OCI-LY3 (cell line): ENCODE results near the gene MYH9.
"Not testable (repeated sequence)": the region's sequence is repeated elsewhere in the genome, so short reads cannot be mapped to it uniquely, and the experiment has no call there.

ENCODE experiments used
- H2AFZ ChIP-seq: fragments of 200-600, 300-600 bp; shearing (Covaris generic); 2 replicates; pipeline ENCODE4 v1.6.0; 2014; ENCODE audit warnings: antibody characterized with exemption, low read depth, low read length
- H3K27ac ChIP-seq: fragments of 200-600, 300-600 bp; sonication (generic); 2 replicates; pipeline ENCODE4 v1.5.1; 2014; ENCODE audit warnings: mild to moderate bottlenecking, low read length, moderate library complexity, mixed read lengths
- H3K27me3 ChIP-seq: fragments of 200-600, 300-600 bp; sonication (generic); 2 replicates; pipeline ENCODE4 v1.6.1; 2014; ENCODE audit warnings: low read depth, low read length, mixed read lengths
- H3K36me3 ChIP-seq: fragments of 200-600, 300-600 bp; sonication (generic); replicated peaks from 2 replicates; pipeline ENCODE3; 2014; ENCODE audit warnings: low read depth, low read length, mixed read lengths
- H3K4me1 ChIP-seq: fragments of 300-600, 200-600 bp; sonication (generic); 2 replicates; pipeline ENCODE4 v1.6.1; 2014; ENCODE audit warnings: low read length, mixed read lengths
- H3K4me2 ChIP-seq: fragments of 200-600, 300-600 bp; sonication (generic); 2 replicates; pipeline ENCODE4 v1.6.1; 2014; ENCODE audit warnings: low read length, mixed read lengths
- H3K4me3 ChIP-seq: fragments of 300-600, 200-600 bp; sonication (generic); 2 replicates; pipeline ENCODE4 v1.5.1; 2014; ENCODE audit warnings: antibody characterized with exemption, mild to moderate bottlenecking, low read length, moderate library complexity
- H3K79me2 ChIP-seq: fragments of 300-600, 200-600 bp; shearing (Covaris generic); 2 replicates; pipeline ENCODE4 v1.6.1; 2014; ENCODE audit warnings: mild to moderate bottlenecking, low read length, mixed read lengths
- H3K9ac ChIP-seq: fragments of 300-600, 200-600 bp; shearing (Covaris generic); 2 replicates; pipeline ENCODE4 v1.6.0; 2014; ENCODE audit warnings: mild to moderate bottlenecking, low read length, moderate library complexity
- H3K9me3 ChIP-seq: fragments of 200-600, 300-600 bp; shearing (Covaris generic); 2 replicates; pipeline ENCODE4 v1.6.1; 2014; ENCODE audit warnings: low read length, mixed read lengths; ENCODE audit not compliant: insufficient read depth
- H4K20me1 ChIP-seq: fragments of 200-600, 300-600 bp; sonication (generic); 2 replicates; pipeline ENCODE4 v1.6.1; 2016; ENCODE audit warnings: low read length, mixed read lengths; ENCODE audit not compliant: insufficient read depth
- EZH2phosphoT487 ChIP-seq: fragments of 200-600 bp; shearing (Covaris generic); IDR thresholded peaks from 2 replicates; pipeline ENCODE4 v1.6.1; 2018; ENCODE audit warnings: antibody characterized with exemption, mixed run types, low read depth
- TF ChIP-seq, protein P1 (sequence below): fragments of 200-600, 300-600 bp; sonication (generic); IDR thresholded peaks from 2 replicates; pipeline ENCODE4 v1.5.1; 2014; ENCODE audit warnings: antibody characterized with exemption, low read length, low read depth

The MYH9 gene

DNA sequence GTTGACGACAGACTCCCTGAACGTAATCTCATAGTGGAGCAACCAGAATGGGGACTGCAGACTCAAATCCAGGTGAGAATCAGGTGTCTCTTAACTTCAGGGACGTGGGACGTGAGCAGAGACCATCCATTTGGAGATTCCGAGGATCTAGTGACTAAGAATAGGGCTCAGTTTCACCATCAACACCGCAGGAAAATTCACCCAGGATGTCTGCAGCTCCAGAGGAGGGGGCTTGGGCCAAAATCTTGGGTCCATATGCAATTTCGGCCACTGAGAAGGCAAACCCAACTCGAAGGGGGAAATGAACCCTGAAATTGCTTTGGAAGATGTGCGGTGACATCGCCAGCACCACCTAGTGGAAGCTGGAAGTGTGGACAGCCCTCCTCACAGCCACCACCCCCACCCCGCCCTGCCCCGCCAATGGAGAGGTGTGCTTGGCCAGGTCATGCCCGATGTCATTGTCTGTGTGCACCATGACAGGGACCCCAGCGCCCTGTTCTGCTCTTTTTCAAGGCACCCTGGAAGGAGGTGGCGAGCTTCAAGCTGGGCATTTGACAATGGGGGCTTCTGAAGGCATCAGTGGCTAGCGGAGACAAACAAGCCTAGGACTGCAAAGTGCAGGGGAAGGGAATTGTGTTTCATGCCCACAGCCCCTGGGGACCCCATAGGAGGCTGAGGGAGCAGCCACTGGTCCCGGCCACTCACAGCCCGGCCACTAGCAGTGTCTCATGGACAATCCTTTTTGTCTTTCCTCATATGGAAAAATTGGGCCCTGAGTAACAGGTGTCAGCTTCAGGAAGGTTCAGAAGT, 110.1 kb downstream of the MYH9 start:
- peaks cover 9% of the 10 kb centered on the region for H3K4me1 ChIP-seq
- no peak for TF ChIP-seq EZH2phosphoT487
- TF ChIP-seq, protein P1, sequence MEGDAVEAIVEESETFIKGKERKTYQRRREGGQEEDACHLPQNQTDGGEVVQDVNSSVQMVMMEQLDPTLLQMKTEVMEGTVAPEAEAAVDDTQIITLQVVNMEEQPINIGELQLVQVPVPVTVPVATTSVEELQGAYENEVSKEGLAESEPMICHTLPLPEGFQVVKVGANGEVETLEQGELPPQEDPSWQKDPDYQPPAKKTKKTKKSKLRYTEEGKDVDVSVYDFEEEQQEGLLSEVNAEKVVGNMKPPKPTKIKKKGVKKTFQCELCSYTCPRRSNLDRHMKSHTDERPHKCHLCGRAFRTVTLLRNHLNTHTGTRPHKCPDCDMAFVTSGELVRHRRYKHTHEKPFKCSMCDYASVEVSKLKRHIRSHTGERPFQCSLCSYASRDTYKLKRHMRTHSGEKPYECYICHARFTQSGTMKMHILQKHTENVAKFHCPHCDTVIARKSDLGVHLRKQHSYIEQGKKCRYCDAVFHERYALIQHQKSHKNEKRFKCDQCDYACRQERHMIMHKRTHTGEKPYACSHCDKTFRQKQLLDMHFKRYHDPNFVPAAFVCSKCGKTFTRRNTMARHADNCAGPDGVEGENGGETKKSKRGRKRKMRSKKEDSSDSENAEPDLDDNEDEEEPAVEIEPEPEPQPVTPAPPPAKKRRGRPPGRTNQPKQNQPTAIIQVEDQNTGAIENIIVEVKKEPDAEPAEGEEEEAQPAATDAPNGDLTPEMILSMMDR, result peak; percentile 77
- H3K9ac ChIP-seq, result no peak overlapping the region
- H3K27ac ChIP-seq, result peak overlapping the region; percentile 14; the same call in 1 of the 2 replicates
- peaks cover 39% of the 10 kb centered on the region for H3K36me3 ChIP-seq
- peak overlapping the region; percentile 19 for H3K4me2 ChIP-seq
- H3K79me2 ChIP-seq, result no peaks in the 10 kb centered on the region
- H4K20me1 ChIP-seq, result peaks cover 5% of the 10 kb centered on the region; the same call in 1 of the 2 replicates
- no peaks in the 10 kb centered on the region for H3K9me3 ChIP-seq
- no peak overlapping the region for H3K4me3 ChIP-seq
- H2AFZ ChIP-seq, result no peak overlapping the region
- H3K27me3 ChIP-seq, result no peaks in the 10 kb centered on the region

DNA sequence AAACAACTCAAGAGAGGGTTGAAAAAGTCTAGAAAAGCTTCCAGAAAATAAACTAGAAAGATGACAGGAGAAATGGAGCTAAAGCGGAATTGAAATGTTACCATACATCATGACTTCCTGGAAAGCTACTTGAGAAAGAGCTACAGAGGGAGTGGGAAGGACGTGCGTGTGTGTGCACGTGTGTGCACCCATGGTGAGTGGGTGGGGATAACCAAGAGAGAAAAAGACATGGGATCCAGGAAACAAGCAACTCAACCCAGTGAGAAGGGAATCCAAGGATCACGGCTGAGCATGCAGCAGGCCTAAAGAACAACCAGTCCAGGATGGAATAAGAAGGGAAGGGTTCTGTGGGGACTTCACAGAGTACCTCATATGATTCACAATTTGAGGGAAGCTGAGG, 113.2 kb downstream of the MYH9 start:
- Histone ChIP-seq H3K36me3 (peaks cover 19% of the 10 kb centered on the region), H3K4me1 (peaks cover 9% of the 10 kb centered on the region)
- TF ChIP-seq, protein P1, result no peak
- no peak for TF ChIP-seq EZH2phosphoT487

DNA sequence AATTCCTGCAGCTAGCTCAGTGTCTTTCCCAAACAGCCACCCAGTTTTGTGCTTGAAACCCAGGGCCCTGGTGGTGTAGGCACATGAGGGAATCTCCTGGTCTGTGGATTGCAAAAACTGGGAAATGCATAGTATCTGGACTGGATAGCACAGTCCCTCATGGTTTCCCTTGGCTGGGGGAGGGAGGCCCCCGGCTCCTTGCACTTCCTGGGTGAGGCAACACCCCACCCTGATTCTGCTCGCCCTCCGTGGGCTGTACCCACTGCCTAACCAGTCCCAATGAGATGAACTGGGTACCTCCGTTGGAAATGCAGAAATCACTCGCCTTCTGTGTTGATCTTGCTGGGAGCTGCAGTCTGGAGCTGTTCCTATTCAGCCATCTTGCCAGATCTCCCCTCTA, 115.8 kb downstream of the MYH9 start:
- H3K79me2 ChIP-seq, H3K4me2 ChIP-seq, H3K9ac ChIP-seq, H3K27ac ChIP-seq, H3K9me3 ChIP-seq, H3K27me3 ChIP-seq, H3K4me3 ChIP-seq, H2AFZ ChIP-seq, H3K4me1 ChIP-seq: not testable (repeated sequence)
- H4K20me1 ChIP-seq, result peaks cover 21% of the 10 kb centered on the region
- H3K36me3 ChIP-seq, result peaks cover 27% of the 10 kb centered on the region

More for the DNA sequence above, 113.2 kb downstream of the MYH9 start:
- Histone ChIP-seq H3K27ac (no peak overlapping the region), H3K4me2 (no peak overlapping the region), H3K79me2 (no peaks in the 10 kb centered on the region), H3K9ac (no peak overlapping the region), H3K9me3 (no peaks in the 10 kb centered on the region), H2AFZ (no peak overlapping the region), H4K20me1 (peaks cover 5% of the 10 kb centered on the region), H3K4me3 (no peak overlapping the region), H3K27me3 (no peaks in the 10 kb centered on the region)

DNA sequence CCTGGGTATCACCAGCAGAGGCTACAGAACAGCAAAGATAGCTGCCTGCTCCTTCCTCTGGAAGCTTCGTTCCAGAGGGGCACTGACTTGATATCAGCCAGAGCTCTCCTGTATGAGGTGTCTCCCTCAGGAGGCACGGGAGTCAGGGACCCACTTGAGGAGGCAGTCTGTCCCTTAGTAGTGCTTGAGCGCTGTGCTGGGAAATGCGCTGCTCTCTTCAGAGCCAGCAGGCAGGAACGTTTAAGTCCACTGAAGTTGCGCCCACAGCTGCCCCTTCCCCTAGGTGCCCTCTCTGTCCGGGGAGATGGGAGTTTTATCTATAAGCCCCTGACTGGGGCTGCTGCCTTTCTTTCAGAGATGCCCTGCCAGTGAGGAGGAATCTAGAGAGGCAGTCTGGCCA, 116.5 kb downstream of the MYH9 start:
- H3K4me3 ChIP-seq, H3K79me2 ChIP-seq, H3K9ac ChIP-seq, H3K27me3 ChIP-seq, H3K27ac ChIP-seq, H3K4me2 ChIP-seq, H3K9me3 ChIP-seq, H3K4me1 ChIP-seq, H2AFZ ChIP-seq: not testable (repeated sequence)
- Histone ChIP-seq H4K20me1 (peaks cover 28% of the 10 kb centered on the region), H3K36me3 (peaks cover 31% of the 10 kb centered on the region)

DNA sequence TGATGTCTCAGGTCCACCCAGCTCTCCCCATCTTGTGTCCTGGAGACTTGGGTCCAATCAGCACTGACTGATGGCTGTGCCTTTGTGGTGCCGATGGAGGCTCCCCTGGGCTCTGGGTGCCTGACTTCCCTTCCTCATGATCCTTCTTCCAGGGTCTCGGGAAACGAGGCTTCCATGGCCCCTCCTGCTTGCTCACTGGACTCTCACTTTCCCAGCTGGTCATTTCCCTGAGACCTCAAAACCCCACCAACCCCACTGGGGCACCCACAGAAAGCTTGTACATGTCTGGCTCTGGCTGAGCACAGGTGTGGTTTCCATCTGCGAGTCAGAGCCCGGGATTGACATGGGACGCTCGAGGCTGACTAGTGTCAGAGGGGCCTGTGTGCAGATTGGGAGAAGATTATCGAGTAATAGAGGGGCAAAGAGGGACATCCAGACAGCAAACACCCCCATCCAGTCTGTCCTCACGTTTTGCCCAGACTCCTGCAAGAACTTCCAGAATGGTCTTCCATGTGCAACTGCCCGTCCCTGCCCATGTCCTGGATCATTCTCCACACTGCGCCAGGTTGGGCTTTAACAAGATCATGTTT, 119.8 kb downstream of the MYH9 start:
- Histone ChIP-seq H3K79me2 (peaks cover 14% of the 10 kb centered on the region; the same call in 1 of the 2 replicates), H4K20me1 (peaks cover 53% of the 10 kb centered on the region), H3K4me3 (no peak overlapping the region), H3K27ac (no peak overlapping the region), H3K27me3 (no peaks in the 10 kb centered on the region), H3K9ac (no peak overlapping the region), H3K4me1 (no peaks in the 10 kb centered on the region), H3K4me2 (no peak overlapping the region), H3K36me3 (peaks cover 43% of the 10 kb centered on the region), H2AFZ (no peak overlapping the region), H3K9me3 (no peaks in the 10 kb centered on the region)
- no peak for TF ChIP-seq EZH2phosphoT487
- TF ChIP-seq, protein P1, result no peak
